Measurements from ENCODE around the gene TMEM139. TPM values are rescaled to one million over a fixed set of nuclear protein-coding genes. Genes with fewer than 3 reads are reported as not detected.

The TMEM139 gene
- total RNA-seq, 3 donors from 2014 or later (not counting 1 experiment from before 2014, with no cell fraction given): not detected

DNA sequence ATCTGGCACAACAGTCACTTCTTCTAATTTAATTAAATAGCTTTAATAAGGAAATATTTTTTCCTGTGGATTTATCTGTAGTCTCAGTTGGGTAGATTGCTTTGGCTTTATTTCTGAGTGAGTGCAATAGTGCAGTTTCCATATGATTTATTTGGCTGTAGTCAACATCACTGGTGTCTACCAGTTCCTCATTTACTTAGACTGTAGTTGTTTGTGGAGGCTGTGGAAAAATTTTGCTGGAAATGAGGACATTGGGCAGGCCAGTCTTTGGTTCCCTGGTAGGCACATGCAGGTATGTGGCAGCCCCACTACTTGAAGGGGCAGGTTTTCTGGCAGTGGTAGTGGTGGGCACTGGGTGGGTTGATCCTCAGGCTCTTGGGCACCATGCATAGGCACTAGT, 47.4 kb upstream of the TMEM139 start:
- H3K27ac Mint-ChIP-seq: no peak overlapping the region
- H3K4me1 ChIP-seq (ENCODE audit: control insufficient read depth, insufficient read depth, low read length): peaks cover 3% of the 10 kb centered on the region
- intact Hi-C loops (cut with micrococcal nuclease): no loop called here
- H3K4me1 Mint-ChIP-seq: no peaks in the 10 kb centered on the region
- no peak overlapping the region for H3K4me3 ChIP-seq (ENCODE audit: low read length)
- no peaks in the 10 kb centered on the region for H3K9me3 ChIP-seq (ENCODE audit: control insufficient read depth, insufficient read depth, low read length)
- no peak overlapping the region for H3K27ac ChIP-seq (ENCODE audit: low read length)
- ATAC-seq: no peak
- no peak overlapping the region for H3K4me3 Mint-ChIP-seq
- peaks cover 22% of the 10 kb centered on the region for H3K36me3 Mint-ChIP-seq
- no peaks in the 10 kb centered on the region for H3K27me3 ChIP-seq (ENCODE audit: control insufficient read depth, insufficient read depth, low read length)
- H3K36me3 ChIP-seq (ENCODE audit: control insufficient read depth, insufficient read depth, low read length): no peaks in the 10 kb centered on the region
- H3K9me3 Mint-ChIP-seq: peaks cover 2 to 12% of the 10 kb centered on the region in 2 donors
- TF ChIP-seq, protein P1, sequence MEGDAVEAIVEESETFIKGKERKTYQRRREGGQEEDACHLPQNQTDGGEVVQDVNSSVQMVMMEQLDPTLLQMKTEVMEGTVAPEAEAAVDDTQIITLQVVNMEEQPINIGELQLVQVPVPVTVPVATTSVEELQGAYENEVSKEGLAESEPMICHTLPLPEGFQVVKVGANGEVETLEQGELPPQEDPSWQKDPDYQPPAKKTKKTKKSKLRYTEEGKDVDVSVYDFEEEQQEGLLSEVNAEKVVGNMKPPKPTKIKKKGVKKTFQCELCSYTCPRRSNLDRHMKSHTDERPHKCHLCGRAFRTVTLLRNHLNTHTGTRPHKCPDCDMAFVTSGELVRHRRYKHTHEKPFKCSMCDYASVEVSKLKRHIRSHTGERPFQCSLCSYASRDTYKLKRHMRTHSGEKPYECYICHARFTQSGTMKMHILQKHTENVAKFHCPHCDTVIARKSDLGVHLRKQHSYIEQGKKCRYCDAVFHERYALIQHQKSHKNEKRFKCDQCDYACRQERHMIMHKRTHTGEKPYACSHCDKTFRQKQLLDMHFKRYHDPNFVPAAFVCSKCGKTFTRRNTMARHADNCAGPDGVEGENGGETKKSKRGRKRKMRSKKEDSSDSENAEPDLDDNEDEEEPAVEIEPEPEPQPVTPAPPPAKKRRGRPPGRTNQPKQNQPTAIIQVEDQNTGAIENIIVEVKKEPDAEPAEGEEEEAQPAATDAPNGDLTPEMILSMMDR (IDR thresholded peaks at IDR 0.05): no peak
- peaks cover 20 to 41% of the 10 kb centered on the region in 2 donors for H3K27me3 Mint-ChIP-seq (ENCODE audit: low read depth in 2 of 2)
- DNase-seq: no peak

DNA sequence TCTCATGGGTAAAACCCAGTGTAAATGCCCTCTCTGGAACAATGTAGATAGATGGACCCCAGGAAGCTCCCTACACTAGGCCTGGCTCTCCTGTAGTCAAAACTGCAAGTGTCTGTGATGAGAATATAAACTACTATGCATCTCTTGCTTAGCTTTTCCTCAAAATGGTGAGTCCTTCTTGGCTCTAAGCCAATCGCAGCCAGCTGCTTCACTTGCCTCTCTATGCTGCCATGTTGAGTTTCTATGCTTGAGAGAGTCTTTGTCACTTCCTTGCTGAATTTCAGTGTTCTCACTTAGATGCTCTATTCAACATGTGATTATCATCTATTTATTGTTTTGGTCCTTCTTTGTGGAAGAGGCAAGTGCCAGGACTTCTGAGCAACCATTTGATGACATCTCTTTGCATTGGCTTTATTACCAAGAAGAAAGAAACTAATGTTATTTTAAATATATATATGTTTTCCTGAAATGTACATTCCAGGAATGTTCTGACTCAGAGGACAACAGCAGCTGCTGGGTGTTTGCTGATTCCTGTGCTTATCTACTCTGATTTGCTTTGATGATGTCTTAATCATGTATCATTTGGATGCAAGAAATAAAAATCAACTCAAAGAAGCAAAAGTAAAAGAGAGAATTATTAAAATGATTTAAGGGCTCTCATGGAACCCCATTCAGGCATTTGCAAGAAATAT, 46.3 kb upstream of the TMEM139 start:
- intact Hi-C loops (cut with micrococcal nuclease): no loop called here
- Mint-ChIP-seq H3K36me3 (peaks cover 22% of the 10 kb centered on the region), H3K27ac (no peak overlapping the region), H3K27me3 (ENCODE audit: low read depth in 2 of 2) (peaks cover 20 to 35% of the 10 kb centered on the region in 2 donors), H3K4me3 (no peak overlapping the region), H3K4me1 (no peaks in the 10 kb centered on the region), H3K9me3 (peaks cover 2 to 12% of the 10 kb centered on the region in 2 donors)
- WGBS (ENCODE audit: insufficient coverage): 85% methylated on average over 1 of the region's 1 CpG
- TF ChIP-seq, protein P1 (IDR thresholded peaks at IDR 0.05): no peak
- Histone ChIP-seq H3K4me3 (ENCODE audit: low read length) (no peak overlapping the region), H3K4me1 (ENCODE audit: control insufficient read depth, insufficient read depth, low read length) (peaks cover 3% of the 10 kb centered on the region), H3K27ac (ENCODE audit: low read length) (no peak overlapping the region), H3K9me3 (ENCODE audit: control insufficient read depth, insufficient read depth, low read length) (no peaks in the 10 kb centered on the region), H3K36me3 (ENCODE audit: control insufficient read depth, insufficient read depth, low read length) (no peaks in the 10 kb centered on the region), H3K27me3 (ENCODE audit: control insufficient read depth, insufficient read depth, low read length) (no peaks in the 10 kb centered on the region)
- DNase-seq (no peak), ATAC-seq (no peak)

DNA sequence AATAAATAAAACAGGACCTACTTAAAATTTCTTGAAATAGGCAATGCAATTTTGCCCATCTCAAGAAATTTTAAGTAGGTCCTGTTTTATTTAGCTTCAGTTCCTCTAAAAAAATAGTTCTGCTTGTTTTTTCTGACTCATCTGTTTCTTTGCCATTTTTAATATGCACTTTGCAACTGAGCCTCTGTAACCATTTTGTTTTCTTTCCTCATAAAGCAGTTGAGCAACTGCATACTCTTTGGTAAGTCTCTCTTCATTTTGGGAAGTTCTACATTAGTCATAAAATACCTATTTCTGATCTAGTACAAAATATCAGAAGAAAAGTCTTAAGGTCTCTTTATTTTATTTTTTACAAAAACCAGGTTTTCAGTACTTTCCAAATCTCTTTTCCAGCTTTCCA, 44.9 kb upstream of the TMEM139 start:
- peaks cover 2 to 12% of the 10 kb centered on the region in 2 donors for H3K9me3 Mint-ChIP-seq
- no peak overlapping the region for H3K4me3 Mint-ChIP-seq
- no peak for ATAC-seq
- no peak for DNase-seq
- peaks cover 20 to 41% of the 10 kb centered on the region in 2 donors for H3K27me3 Mint-ChIP-seq (ENCODE audit: low read depth in 2 of 2)
- Histone ChIP-seq H3K4me3 (ENCODE audit: low read length) (no peak overlapping the region), H3K27me3 (ENCODE audit: control insufficient read depth, insufficient read depth, low read length) (no peaks in the 10 kb centered on the region), H3K9me3 (ENCODE audit: control insufficient read depth, insufficient read depth, low read length) (no peaks in the 10 kb centered on the region), H3K4me1 (ENCODE audit: control insufficient read depth, insufficient read depth, low read length) (peaks cover 3% of the 10 kb centered on the region), H3K27ac (ENCODE audit: low read length) (no peak overlapping the region), H3K36me3 (ENCODE audit: control insufficient read depth, insufficient read depth, low read length) (no peaks in the 10 kb centered on the region)
- no peak overlapping the region for H3K27ac Mint-ChIP-seq
- H3K4me1 Mint-ChIP-seq: no peaks in the 10 kb centered on the region
- intact Hi-C loops (cut with micrococcal nuclease): loop anchor here (1.0 to 2.0 kb wide), 2 partner anchors 65 to 176 kb away; no protein-coding TSS in a partner anchor
- H3K36me3 Mint-ChIP-seq: peaks cover 22% of the 10 kb centered on the region
- TF ChIP-seq, protein P1 (IDR thresholded peaks at IDR 0.05): no peak

Measured in natural killer cell (primary cell).